Adipocyte (in vitro differentiated cells): ENCODE data around the gene DDA1.

Source experiments
- DNase-seq: peaks from one replicate; pipeline ENCODE4 v3.0.0-alpha.2; 2015; ENCODE audit warnings: low read depth
- H3K27me3 ChIP-seq: replicated peaks from 2 replicates; pipeline ENCODE4 v1.7.0; 2013; ENCODE audit warnings: mild to moderate bottlenecking, low read length, moderate library complexity; ENCODE audit not compliant: control insufficient read depth, insufficient read depth
- H3K36me3 ChIP-seq: 2 replicates; pipeline ENCODE4 v1.7.0; 2013; ENCODE audit warnings: low read length, mild to moderate bottlenecking, moderate library complexity; ENCODE audit not compliant: control insufficient read depth, insufficient read depth, severe bottlenecking
- H3K4me1 ChIP-seq: 2 replicates; pipeline ENCODE4 v1.7.0; 2013; ENCODE audit warnings: mild to moderate bottlenecking, low read length, moderate library complexity; ENCODE audit not compliant: control insufficient read depth, insufficient read depth
- H3K4me3 ChIP-seq: 2 replicates; pipeline ENCODE4 v1.7.0; 2013; ENCODE audit warnings: mild to moderate bottlenecking, low read length, moderate library complexity
- H3K9ac ChIP-seq: 2 replicates; pipeline ENCODE4 v1.7.0; 2013; ENCODE audit warnings: mild to moderate bottlenecking, low read length, moderate library complexity
- H3K9me3 ChIP-seq: 2 replicates; pipeline ENCODE4 v1.7.0; 2013; ENCODE audit warnings: mild to moderate bottlenecking, low read length, moderate library complexity; ENCODE audit not compliant: control insufficient read depth

The DDA1 gene

DNA sequence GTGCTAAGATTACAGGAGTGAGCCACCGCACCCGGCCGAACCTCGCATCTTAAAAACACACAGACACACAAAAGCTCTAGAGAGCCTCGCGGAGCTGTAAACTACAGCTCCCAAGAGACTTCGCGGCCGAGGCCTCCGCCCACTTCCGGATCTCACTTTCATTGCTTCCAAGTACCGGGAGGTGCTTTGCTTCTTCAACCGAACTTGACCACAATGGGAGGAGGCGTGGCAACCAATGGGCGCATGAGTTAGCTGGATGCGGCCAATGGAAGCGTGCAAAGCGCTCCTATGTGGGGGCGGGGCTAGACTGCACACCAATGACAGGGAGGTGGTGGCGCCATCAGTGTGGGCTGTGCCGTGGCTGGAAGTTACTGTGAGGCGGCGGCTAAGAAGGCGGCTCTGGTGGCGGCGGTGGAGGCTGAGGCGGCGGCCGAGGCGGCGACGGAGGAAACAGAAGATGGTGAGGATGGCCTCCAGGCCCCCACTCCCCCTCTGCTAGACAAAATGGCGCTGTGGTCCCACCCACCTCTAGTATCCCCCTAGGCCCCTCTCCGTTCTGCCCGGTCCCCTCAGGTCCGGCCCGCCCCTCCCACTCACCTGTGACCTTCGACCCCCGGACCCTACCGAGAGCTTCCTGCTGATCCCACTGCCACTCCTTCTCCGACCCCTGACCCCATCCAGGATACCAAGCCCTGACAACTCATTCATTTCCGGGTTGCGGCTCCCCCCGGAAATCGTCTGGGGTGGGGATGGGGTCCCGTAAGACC lies at the start of gene DDA1:
Gene DDA1 (plus strand): TSS at position 366 of the 767 bp plus-strand sequence. CDS start 92 bp downstream, at position 458.
- H3K9ac ChIP-seq: peak within 1 kb of the TSS; percentile 97
- peak; percentile 100 for DNase-seq
- peak within 1 kb of the TSS; percentile 98 for H3K4me3 ChIP-seq
- no peaks in the 10 kb centered on the region for H3K9me3 ChIP-seq
- H3K4me1 ChIP-seq: peaks cover 43% of the 10 kb centered on the region
- H3K27me3 ChIP-seq: no peaks in the 10 kb centered on the region
- peaks cover 10% of the 10 kb centered on the region for H3K36me3 ChIP-seq

- H3K4me3 ChIP-seq: no peak overlapping the region
- no peak overlapping the region for H3K9ac ChIP-seq
- DNase-seq: no peak
- no peaks in the 10 kb centered on the region for H3K36me3 ChIP-seq
- H3K27me3 ChIP-seq: peaks cover 6% of the 10 kb centered on the region
- peaks cover 23% of the 10 kb centered on the region for H3K9me3 ChIP-seq
- peaks cover 2% of the 10 kb centered on the region for H3K4me1 ChIP-seq
Measured at GRCh38 chr19:17259934-17260333, 49.4 kb upstream of the DDA1 start.

DNA sequence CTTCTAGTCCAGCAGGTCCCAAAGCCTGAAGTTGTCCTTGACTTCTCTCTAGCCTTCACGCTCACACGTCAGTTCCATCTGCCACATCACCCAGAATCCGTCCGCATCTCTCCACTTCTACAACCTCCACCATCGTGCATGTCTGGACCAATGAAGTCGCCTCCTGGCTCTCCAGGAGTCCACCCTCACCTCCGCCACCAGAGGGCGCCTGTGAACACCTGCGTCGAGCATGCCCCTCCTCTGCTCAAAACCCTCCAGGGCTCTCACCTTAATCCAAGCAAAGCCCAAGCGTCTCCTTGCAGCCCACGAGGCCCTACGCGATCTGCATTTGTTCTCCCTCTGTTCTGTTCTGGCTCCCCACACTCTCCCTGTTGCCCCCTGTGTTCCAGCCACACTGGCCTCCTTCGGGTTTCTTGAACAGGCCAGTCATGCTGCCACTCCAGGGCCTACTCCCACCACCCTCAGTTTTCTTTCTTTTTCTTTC lies 48.5 kb upstream of the DDA1 start:
- no peak overlapping the region for H3K4me3 ChIP-seq
- DNase-seq: peak; percentile 59
- peaks cover 23% of the 10 kb centered on the region for H3K9me3 ChIP-seq
- H3K4me1 ChIP-seq: no peaks in the 10 kb centered on the region
- peaks cover 6% of the 10 kb centered on the region for H3K27me3 ChIP-seq
- no peak overlapping the region for H3K9ac ChIP-seq
- no peaks in the 10 kb centered on the region for H3K36me3 ChIP-seq

- Histone ChIP-seq H3K4me1 (no peaks in the 10 kb centered on the region), H3K9ac (no peak overlapping the region), H3K9me3 (peaks cover 23% of the 10 kb centered on the region), H3K4me3 (no peak overlapping the region), H3K36me3 (no peaks in the 10 kb centered on the region), H3K27me3 (no peaks in the 10 kb centered on the region)
- no peak for DNase-seq
Measured at GRCh38 chr19:17262557-17262956, 46.8 kb upstream of the DDA1 start.

- DNase-seq: no peak
- Histone ChIP-seq H3K9ac (no peak overlapping the region), H3K4me1 (peaks cover 5% of the 10 kb centered on the region), H3K4me3 (no peak overlapping the region), H3K27me3 (no peaks in the 10 kb centered on the region), H3K9me3 (peaks cover 19% of the 10 kb centered on the region), H3K36me3 (peaks cover 4% of the 10 kb centered on the region)
Measured at GRCh38 chr19:17263712-17264640, 45.4 kb upstream of the DDA1 start.

GRCh38 chr19:17264641-17264979 lies 44.8 kb upstream of the DDA1 start, which contains the start of gene USHBP1:
USHBP1 (minus strand) TSS chr19:17264745; CDS start chr19:17264299, 446 bp downstream.
- no peak within 1 kb of the TSS for H3K4me3 ChIP-seq
- H3K4me1 ChIP-seq: peaks cover 5% of the 10 kb centered on the region
- H3K27me3 ChIP-seq: no peaks in the 10 kb centered on the region
- H3K36me3 ChIP-seq: peaks cover 4% of the 10 kb centered on the region
- no peak for DNase-seq
- peaks cover 12% of the 10 kb centered on the region for H3K9me3 ChIP-seq
- no peak within 1 kb of the TSS for H3K9ac ChIP-seq

- no peak for DNase-seq
- Histone ChIP-seq H3K27me3 (no peaks in the 10 kb centered on the region), H3K9ac (no peak overlapping the region), H3K4me1 (peaks cover 5% of the 10 kb centered on the region), H3K36me3 (peaks cover 7% of the 10 kb centered on the region), H3K9me3 (no peaks in the 10 kb centered on the region), H3K4me3 (no peak overlapping the region)
Measured at GRCh38 chr19:17266026-17266425, 43.3 kb upstream of the DDA1 start.

- H3K9me3 ChIP-seq: no peaks in the 10 kb centered on the region
- peaks cover 5% of the 10 kb centered on the region for H3K4me1 ChIP-seq
- H3K36me3 ChIP-seq: peaks cover 12% of the 10 kb centered on the region
- no peaks in the 10 kb centered on the region for H3K27me3 ChIP-seq
- H3K9ac ChIP-seq: no peak overlapping the region
- no peak for DNase-seq
- H3K4me3 ChIP-seq: no peak overlapping the region
Measured at GRCh38 chr19:17266589-17266974, 42.8 kb upstream of the DDA1 start.

- DNase-seq: peak; percentile 99
- Histone ChIP-seq H3K4me3 (peak within 1 kb of the TSS; percentile 100), H3K27me3 (no peaks in the 10 kb centered on the region), H3K4me1 (peaks cover 5% of the 10 kb centered on the region), H3K9me3 (no peaks in the 10 kb centered on the region), H3K36me3 (peaks cover 14% of the 10 kb centered on the region), H3K9ac (peak within 1 kb of the TSS; percentile 97)
Measured at GRCh38 chr19:17266975-17267788, 42.2 kb upstream of the DDA1 start, which contains the start of gene BABAM1. BABAM1 (plus strand) TSS chr19:17267443; CDS start chr19:17268807, 1,364 bp downstream.

DNA sequence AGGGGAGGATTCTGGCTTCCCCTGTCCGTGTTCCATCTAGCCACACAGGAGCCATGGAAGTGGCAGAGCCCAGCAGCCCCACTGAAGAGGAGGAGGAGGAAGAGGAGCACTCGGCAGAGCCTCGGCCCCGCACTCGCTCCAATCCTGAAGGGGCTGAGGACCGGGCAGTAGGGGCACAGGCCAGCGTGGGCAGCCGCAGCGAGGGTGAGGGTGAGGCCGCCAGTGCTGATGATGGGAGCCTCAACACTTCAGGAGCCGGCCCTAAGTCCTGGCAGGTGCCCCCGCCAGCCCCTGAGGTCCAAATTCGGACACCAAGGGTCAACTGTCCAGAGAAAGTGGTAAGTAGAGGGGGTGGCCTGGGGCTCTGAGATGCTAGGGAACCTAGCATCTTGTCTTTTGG lies 40.6 kb upstream of the DDA1 start:
- H3K27me3 ChIP-seq: no peaks in the 10 kb centered on the region
- no peak for DNase-seq
- no peaks in the 10 kb centered on the region for H3K9me3 ChIP-seq
- H3K36me3 ChIP-seq: peaks cover 21% of the 10 kb centered on the region
- peaks cover 5% of the 10 kb centered on the region for H3K4me1 ChIP-seq
- no peak overlapping the region for H3K4me3 ChIP-seq
- H3K9ac ChIP-seq: peak overlapping the region; percentile 97
